Measurements from ENCODE around the gene AUH. TPM values are rescaled to one million over a fixed set of nuclear protein-coding genes. Genes with fewer than 3 reads are reported as not detected.

The AUH gene
- total RNA-seq, 1 donor from 2014 or later: 28.8 TPM

- intact Hi-C loops (cut with micrococcal nuclease): no loop called here
Observed at GRCh38 chr9:91301161-91301560, 60.6 kb downstream of the AUH start.

GRCh38 chr9:91298311-91298710 lies 63.4 kb downstream of the AUH start:
- intact Hi-C loops (cut with micrococcal nuclease): no loop called here

- intact Hi-C loops (cut with micrococcal nuclease): no loop called here
Observed at GRCh38 chr9:91297306-91297705, 64.4 kb downstream of the AUH start.

GRCh38 chr9:91296354-91296753 lies 65.4 kb downstream of the AUH start:
- intact Hi-C loops (cut with micrococcal nuclease): no loop called here

- intact Hi-C loops (cut with micrococcal nuclease): no loop called here
Observed at GRCh38 chr9:91295357-91295756, 66.4 kb downstream of the AUH start.

GRCh38 chr9:91291866-91292265 lies 69.9 kb downstream of the AUH start:
- intact Hi-C loops (cut with micrococcal nuclease): no loop called here

- intact Hi-C loops (cut with micrococcal nuclease): no loop called here
Observed at GRCh38 chr9:91289244-91289643, 72.5 kb downstream of the AUH start.

- intact Hi-C loops (cut with micrococcal nuclease): no loop called here
Observed at GRCh38 chr9:91285729-91286353, 75.9 kb downstream of the AUH start.

GRCh38 chr9:91282292-91282691 lies 79.4 kb downstream of the AUH start:
- intact Hi-C loops (cut with micrococcal nuclease): no loop called here

GRCh38 chr9:91279296-91280204 lies 82.2 kb downstream of the AUH start:
- intact Hi-C loops (cut with micrococcal nuclease): no loop called here

GRCh38 chr9:91276513-91276912 lies 85.2 kb downstream of the AUH start:
- intact Hi-C loops (cut with micrococcal nuclease): no loop called here

- intact Hi-C loops (cut with micrococcal nuclease): no loop called here
Observed at GRCh38 chr9:91275655-91276054, 86.1 kb downstream of the AUH start.

GRCh38 chr9:91274949-91275492 lies 86.7 kb downstream of the AUH start:
- intact Hi-C loops (cut with micrococcal nuclease): loop anchor here (5.0 kb wide), 1 partner anchor 238 kb away; no protein-coding TSS in a partner anchor

- intact Hi-C loops (cut with micrococcal nuclease): loop anchor here (5.0 kb wide), 1 partner anchor 237 kb away; no protein-coding TSS in a partner anchor
Observed at GRCh38 chr9:91273853-91274552, 87.7 kb downstream of the AUH start.

- intact Hi-C loops (cut with micrococcal nuclease): loop anchor here (5.0 kb wide), 1 partner anchor 234 kb away; no protein-coding TSS in a partner anchor
Observed at GRCh38 chr9:91271156-91271555, 90.6 kb downstream of the AUH start.

GRCh38 chr9:91269907-91270491 lies 91.7 kb downstream of the AUH start:
- intact Hi-C loops (cut with micrococcal nuclease): loop anchor here (5.0 kb wide), 1 partner anchor 233 kb away; no protein-coding TSS in a partner anchor

- intact Hi-C loops (cut with micrococcal nuclease): no loop called here
Observed at GRCh38 chr9:91266448-91266847, 95.3 kb downstream of the AUH start.

- intact Hi-C loops (cut with micrococcal nuclease): no loop called here
Observed at GRCh38 chr9:91265514-91265913, 96.2 kb downstream of the AUH start.

GRCh38 chr9:91261417-91261816 lies 100.3 kb downstream of the AUH start:
- intact Hi-C loops (cut with micrococcal nuclease): loop anchor here (5.0 kb wide), 1 partner anchor 1141 kb away; the partner anchor contains the start of gene OGN

- intact Hi-C loops (cut with micrococcal nuclease): no loop called here
Observed at GRCh38 chr9:91259162-91259561, 102.6 kb downstream of the AUH start.

- intact Hi-C loops (cut with micrococcal nuclease): no loop called here
Observed at GRCh38 chr9:91258451-91258850, 103.3 kb downstream of the AUH start.

All from T-helper 1 cell treated with Interleukin-12 subunit alpha and Interleukin-12 subunit beta and Interleukin-4 antibody, amounts not matched to agents 30 ng/mL and 1 ng/mL, for 36 hours (primary cell).